IPS-18a (cell line): Measurements from ENCODE around the gene WSCD1.

Experiments used
- H3K27ac ChIP-seq: one replicate; pipeline ENCODE4 v1.5.1; 2013; ENCODE audit warnings: low read length
- H3K27me3 ChIP-seq: one replicate; pipeline ENCODE4 v1.6.1; 2013; ENCODE audit warnings: mild to moderate bottlenecking, low read length; ENCODE audit not compliant: control insufficient read depth, insufficient read depth
- H3K36me3 ChIP-seq: one replicate; pipeline ENCODE4 v1.6.1; 2013; ENCODE audit warnings: low read depth, low read length; ENCODE audit not compliant: control insufficient read depth
- H3K4me1 ChIP-seq: one replicate; pipeline ENCODE4 v1.6.1; 2013; ENCODE audit warnings: low read depth, low read length; ENCODE audit not compliant: control insufficient read depth
- H3K4me3 ChIP-seq: one replicate; pipeline ENCODE4 v1.5.1; 2013; ENCODE audit warnings: low read length
- H3K9ac ChIP-seq: one replicate; pipeline ENCODE4 v1.6.1; 2013; ENCODE audit warnings: mild to moderate bottlenecking, low read length, moderate library complexity
- H3K9me3 ChIP-seq: one replicate; pipeline ENCODE4 v1.6.1; 2013; ENCODE audit warnings: low read depth, low read length; ENCODE audit not compliant: control insufficient read depth

WSCD1 gene

GRCh38 chr17:6069539-6070429 lies at the start of gene WSCD1:
WSCD1 (plus strand) TSS chr17:6070379; CDS start chr17:6080659, 10,280 bp downstream.
- peaks cover 4% of the 10 kb centered on the region for H3K36me3 ChIP-seq
- no peaks in the 10 kb centered on the region for H3K9me3 ChIP-seq
- H3K9ac ChIP-seq = peak within 1 kb of the TSS; percentile 16
- peak within 1 kb of the TSS; percentile 85 for H3K4me3 ChIP-seq
- peaks cover 17% of the 10 kb centered on the region for H3K27me3 ChIP-seq
- peaks cover 11% of the 10 kb centered on the region for H3K4me1 ChIP-seq
- H3K27ac ChIP-seq = no peak within 1 kb of the TSS

GRCh38 chr17:6021011-6021400 lies 49.2 kb upstream of the WSCD1 start:
- Histone ChIP-seq H3K36me3 (no peaks in the 10 kb centered on the region), H3K9ac (no peak overlapping the region), H3K27ac (no peak overlapping the region), H3K4me3 (no peak overlapping the region), H3K9me3 (no peaks in the 10 kb centered on the region), H3K4me1 (peaks cover 5% of the 10 kb centered on the region), H3K27me3 (no peaks in the 10 kb centered on the region)

DNA sequence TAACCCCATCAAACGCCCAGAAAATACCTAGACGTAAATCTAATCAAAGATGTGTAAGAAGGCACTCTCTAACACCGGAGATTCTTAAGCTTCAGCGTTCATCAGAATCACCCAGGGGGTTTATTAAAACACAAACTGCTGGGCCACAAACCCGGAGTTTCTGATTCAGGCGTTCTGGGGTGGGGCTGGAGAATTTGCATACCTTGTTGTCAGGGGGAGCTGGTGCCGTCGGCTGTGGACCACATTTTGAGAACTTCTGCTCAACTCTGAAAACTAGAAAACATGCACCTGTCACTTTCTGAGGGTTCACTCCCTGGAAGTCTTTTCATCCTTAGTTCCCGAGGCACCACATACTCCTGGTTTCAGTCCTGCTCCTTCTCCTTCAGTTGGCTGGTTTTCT lies 48.6 kb upstream of the WSCD1 start:
- H3K27me3 ChIP-seq = no peaks in the 10 kb centered on the region
- no peaks in the 10 kb centered on the region for H3K36me3 ChIP-seq
- no peak overlapping the region for H3K27ac ChIP-seq
- no peak overlapping the region for H3K9ac ChIP-seq
- H3K4me3 ChIP-seq = no peak overlapping the region
- no peaks in the 10 kb centered on the region for H3K9me3 ChIP-seq
- H3K4me1 ChIP-seq = peaks cover 5% of the 10 kb centered on the region

GRCh38 chr17:6023036-6023831 lies 46.9 kb upstream of the WSCD1 start:
- H3K9ac ChIP-seq = no peak overlapping the region
- H3K27ac ChIP-seq = no peak overlapping the region
- no peaks in the 10 kb centered on the region for H3K27me3 ChIP-seq
- H3K4me3 ChIP-seq = no peak overlapping the region
- H3K9me3 ChIP-seq = no peaks in the 10 kb centered on the region
- H3K4me1 ChIP-seq = peaks cover 5% of the 10 kb centered on the region
- no peaks in the 10 kb centered on the region for H3K36me3 ChIP-seq

- Histone ChIP-seq H3K9ac (no peak overlapping the region), H3K36me3 (no peaks in the 10 kb centered on the region), H3K4me1 (peaks cover 5% of the 10 kb centered on the region), H3K9me3 (no peaks in the 10 kb centered on the region), H3K27ac (no peak overlapping the region), H3K27me3 (no peaks in the 10 kb centered on the region), H3K4me3 (no peak overlapping the region)
These were observed 45.6 kb upstream of the WSCD1 start for GRCh38 chr17:6024576-6024975.

DNA sequence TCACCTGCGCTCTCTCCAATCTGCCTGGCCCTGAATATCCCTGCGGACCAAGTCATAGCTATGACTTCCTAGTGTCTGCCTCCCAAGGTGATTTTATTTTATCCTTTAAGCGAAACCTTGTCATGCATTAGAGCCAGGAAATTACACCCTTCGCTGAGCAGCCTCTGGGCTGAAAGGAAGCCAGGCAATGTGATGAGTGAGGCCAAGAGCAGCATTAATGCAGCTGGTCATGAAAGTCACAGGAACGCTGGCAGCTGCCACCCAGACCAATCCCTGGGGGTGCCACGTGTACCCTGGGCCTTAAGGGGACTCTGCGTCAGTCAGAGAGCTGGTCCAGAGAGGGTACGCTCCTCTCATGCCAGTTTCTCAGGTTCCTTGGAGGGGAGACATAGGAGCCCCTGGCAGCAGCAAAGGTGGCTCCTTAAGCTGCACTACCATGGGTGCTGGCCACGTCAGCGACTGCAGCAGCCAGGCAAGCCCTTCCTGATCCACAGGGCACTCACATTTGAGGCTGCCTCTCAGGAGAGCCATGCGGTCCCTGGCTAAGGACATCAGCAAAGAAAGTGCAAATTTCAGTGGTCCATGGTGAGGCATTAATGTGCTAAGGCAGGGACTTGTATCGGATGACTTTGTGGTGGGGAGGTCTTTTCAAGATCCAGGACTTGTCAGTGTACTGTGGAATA lies 42.7 kb upstream of the WSCD1 start:
- Histone ChIP-seq H3K27me3 (no peaks in the 10 kb centered on the region), H3K27ac (no peak overlapping the region), H3K4me3 (no peak overlapping the region), H3K9me3 (no peaks in the 10 kb centered on the region), H3K36me3 (no peaks in the 10 kb centered on the region), H3K9ac (no peak overlapping the region), H3K4me1 (peaks cover 5% of the 10 kb centered on the region)

DNA sequence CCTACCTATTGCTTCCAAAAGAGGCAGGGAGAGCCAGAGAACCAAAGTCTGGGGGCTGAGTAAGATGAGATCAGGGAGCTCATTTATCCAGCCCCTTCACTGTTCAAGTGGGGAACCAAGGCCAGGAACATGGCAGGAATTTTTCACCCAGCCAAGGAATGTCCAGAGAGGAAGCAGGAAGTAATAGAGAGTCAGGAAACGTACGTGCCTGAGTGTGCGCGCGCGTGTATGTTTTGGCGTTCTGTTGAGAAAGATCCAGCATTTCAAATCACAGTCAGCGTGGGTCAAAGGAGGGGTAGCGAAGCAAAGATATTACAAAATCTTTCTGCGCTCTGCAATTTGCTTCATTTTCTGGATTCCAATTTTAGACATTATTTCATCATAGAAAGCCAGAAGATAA lies 41.9 kb upstream of the WSCD1 start:
- Histone ChIP-seq H3K9me3 (no peaks in the 10 kb centered on the region), H3K4me1 (no peaks in the 10 kb centered on the region), H3K9ac (no peak overlapping the region), H3K4me3 (no peak overlapping the region), H3K36me3 (no peaks in the 10 kb centered on the region), H3K27me3 (no peaks in the 10 kb centered on the region), H3K27ac (no peak overlapping the region)

DNA sequence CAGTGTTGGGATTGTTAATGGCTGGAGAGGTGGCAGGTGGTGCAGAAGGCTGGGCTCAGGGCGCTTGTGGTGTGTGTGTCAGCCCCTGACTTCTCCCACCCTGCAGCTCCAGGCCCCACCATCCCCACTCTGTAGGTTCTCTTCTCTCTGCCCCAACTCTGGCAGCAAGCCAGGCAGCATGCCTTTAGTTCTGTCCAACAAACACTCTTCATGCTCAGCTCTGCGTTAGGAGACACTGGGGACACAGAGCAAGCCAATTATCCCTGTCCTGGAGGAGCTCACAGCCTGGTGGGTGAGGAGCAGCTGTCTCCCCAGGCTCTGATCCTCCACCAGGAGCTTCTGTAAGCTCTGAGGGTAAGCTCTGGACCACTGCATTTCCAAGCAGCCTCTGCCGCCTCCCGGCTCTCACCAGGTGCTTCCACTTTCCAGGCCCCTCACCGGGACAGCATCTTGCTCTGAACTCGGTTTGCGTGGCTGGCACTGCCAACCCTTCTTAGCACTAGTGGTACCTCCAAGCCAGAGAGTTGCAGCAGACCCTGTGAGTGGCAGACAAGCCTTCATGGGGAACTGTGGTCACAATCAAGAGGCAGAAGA lies 34.3 kb upstream of the WSCD1 start:
- Histone ChIP-seq H3K36me3 (no peaks in the 10 kb centered on the region), H3K9ac (no peak overlapping the region), H3K27me3 (no peaks in the 10 kb centered on the region), H3K4me3 (no peak overlapping the region), H3K9me3 (no peaks in the 10 kb centered on the region), H3K27ac (no peak overlapping the region), H3K4me1 (no peaks in the 10 kb centered on the region)

DNA sequence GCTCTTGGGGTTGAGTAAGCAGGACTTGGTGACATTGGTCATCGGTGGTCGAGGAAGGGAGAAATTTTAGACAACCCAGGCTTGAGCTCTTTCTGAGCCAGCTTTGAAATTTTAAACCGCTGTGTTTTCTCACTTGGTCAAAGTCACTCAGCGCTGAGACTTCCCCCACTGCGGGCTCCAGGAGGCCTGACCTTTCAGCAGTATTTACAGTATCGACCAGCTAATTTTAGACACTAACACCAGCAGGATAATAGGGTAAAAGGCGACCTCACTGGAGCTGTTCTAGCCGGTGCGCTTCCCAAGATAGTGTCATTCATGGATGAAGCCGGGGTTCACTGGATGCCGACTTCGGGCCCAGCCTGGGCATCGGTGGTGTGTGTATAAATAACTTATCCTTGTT lies 29.7 kb upstream of the WSCD1 start:
- Histone ChIP-seq H3K27ac (no peak overlapping the region), H3K36me3 (no peaks in the 10 kb centered on the region), H3K27me3 (no peaks in the 10 kb centered on the region), H3K4me1 (no peaks in the 10 kb centered on the region), H3K4me3 (no peak overlapping the region), H3K9me3 (no peaks in the 10 kb centered on the region), H3K9ac (no peak overlapping the region)

DNA sequence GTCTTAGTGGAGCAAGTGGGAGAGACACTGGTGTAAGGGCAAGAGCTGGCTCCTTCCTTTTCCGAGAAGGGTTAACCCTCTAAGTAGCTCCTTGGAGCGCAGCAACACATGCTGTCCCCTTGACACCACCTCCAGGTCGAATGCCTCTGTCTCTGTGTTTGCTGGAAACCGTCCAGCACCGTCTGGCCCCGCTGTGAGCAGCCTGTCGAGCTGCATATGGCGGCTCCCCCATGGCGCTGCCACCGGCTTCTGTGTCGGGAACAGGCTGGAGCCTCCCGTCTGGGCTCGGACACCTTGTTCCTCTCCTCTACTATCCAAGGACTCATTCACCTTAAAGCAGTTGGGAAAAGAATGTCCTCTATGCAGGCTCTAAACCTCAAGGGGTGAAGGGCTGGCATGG lies 28.9 kb upstream of the WSCD1 start:
- H3K4me1 ChIP-seq = no peaks in the 10 kb centered on the region
- H3K27ac ChIP-seq = no peak overlapping the region
- no peak overlapping the region for H3K4me3 ChIP-seq
- H3K9me3 ChIP-seq = no peaks in the 10 kb centered on the region
- no peak overlapping the region for H3K9ac ChIP-seq
- no peaks in the 10 kb centered on the region for H3K36me3 ChIP-seq
- no peaks in the 10 kb centered on the region for H3K27me3 ChIP-seq

DNA sequence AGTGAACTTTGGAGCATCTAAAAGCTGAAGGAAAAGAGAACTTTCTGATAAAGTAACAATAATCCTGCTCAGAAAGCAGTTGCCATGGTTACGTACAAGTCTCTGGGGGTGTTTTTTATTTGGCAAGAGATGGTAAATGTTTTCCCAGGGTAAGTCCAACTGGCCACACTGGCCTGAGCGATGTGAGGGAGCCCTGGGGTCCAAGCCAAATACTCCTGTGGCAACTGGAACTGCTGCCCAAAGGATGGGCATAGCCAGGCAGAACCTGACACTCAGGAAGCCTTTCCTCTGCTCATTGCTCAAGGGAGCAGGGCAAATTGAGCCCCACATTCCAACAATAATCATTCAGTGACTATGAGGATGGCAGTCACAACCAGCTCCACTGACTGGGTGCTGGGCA lies 26.8 kb upstream of the WSCD1 start:
- Histone ChIP-seq H3K9me3 (no peaks in the 10 kb centered on the region), H3K9ac (no peak overlapping the region), H3K27ac (no peak overlapping the region), H3K4me3 (no peak overlapping the region), H3K4me1 (no peaks in the 10 kb centered on the region), H3K27me3 (no peaks in the 10 kb centered on the region), H3K36me3 (no peaks in the 10 kb centered on the region)
